ENCODE data around the gene PSMC5. TPM values are rescaled to one million over a fixed set of nuclear protein-coding genes. Genes with fewer than 3 reads are reported as not detected.

PSMC5 gene
- total RNA-seq, 1 experiment from 2014 or later = 183 TPM

DNA sequence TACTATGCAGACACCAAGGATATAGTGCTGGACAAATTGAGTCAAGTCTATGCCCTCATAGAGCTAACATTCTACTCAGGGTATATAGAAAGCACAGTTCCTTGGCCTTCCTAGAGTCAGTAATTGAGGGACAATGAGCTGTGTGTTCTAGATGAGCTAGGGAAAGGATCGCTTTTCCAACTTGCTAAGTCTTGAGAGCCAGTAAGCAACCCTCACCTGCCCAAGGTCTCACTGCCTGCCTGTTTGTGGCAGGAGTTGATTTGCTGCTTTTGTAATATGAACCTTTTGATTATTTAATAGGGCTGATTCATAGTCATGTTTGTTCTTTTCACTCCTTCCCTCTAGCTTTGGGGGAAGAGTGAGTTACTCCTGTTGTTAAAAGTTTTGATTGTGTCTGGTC is 46.7 kb upstream of the PSMC5 start:
- Mint-ChIP-seq H3K27ac (0 out of 7 replicates have a peak overlapping the region, but pooled peaks of 1 of the 3 experiments have one; percentile 8), H3K4me1 (peaks cover 9 to 12% of the 10 kb centered on the region in 2 experiments), H3K36me3 (ENCODE audit: insufficient read depth in 1 of 3, low read depth in 3 of 3) (peaks cover 19 to 53% (median 52%) of the 10 kb centered on the region in 3 experiments; a peak in 6 of 7 replicates), H3K4me3 (no peak overlapping the region), H3K9me3 (no peaks in the 10 kb centered on the region), H3K27me3 (ENCODE audit: low read depth) (no peaks in the 10 kb centered on the region)
- no peak overlapping the region for H3K4me2 ChIP-seq (ENCODE audit: insufficient read depth, insufficient read length, low read length)
- no peak for DNase-seq
- H3K56ac ChIP-seq (ENCODE audit: insufficient read length, low read depth, low read length) = no peak overlapping the region
- no CpG with 5 or more reads among the region's 1 CpG for WGBS (ENCODE audit: extremely low coverage, insufficient read length, low lambda C conversion rate)
- H3K9me3 ChIP-seq (ENCODE audit: control insufficient read depth, low read depth, low read length) = no peaks in the 10 kb centered on the region
- peaks cover 68% of the 10 kb centered on the region for H3K79me2 ChIP-seq (ENCODE audit: insufficient read depth, low read length)
- H3T11ph ChIP-seq (ENCODE audit: low read length) = no peak overlapping the region
- no peak overlapping the region for H4K8ac ChIP-seq (replicated peaks; ENCODE audit: insufficient read length, low read depth, low read length)
- H2BK15ac ChIP-seq (ENCODE audit: low read depth, low read length) = no peak overlapping the region
- no peak overlapping the region for H3K23ac ChIP-seq (ENCODE audit: insufficient read length, low read depth, low read length)
- H2AK5ac ChIP-seq (ENCODE audit: insufficient read length, low read length) = no peak overlapping the region
- no peak overlapping the region for H2BK12ac ChIP-seq (ENCODE audit: insufficient read length, low read depth, low read length)
- H2AFZ ChIP-seq (ENCODE audit: low read length) = no peak overlapping the region
- H3K27ac ChIP-seq (ENCODE audit: insufficient read length, low read depth, low read length) = no peak overlapping the region
- no peak overlapping the region for H4K91ac ChIP-seq (ENCODE audit: insufficient read length, low read depth, low read length)
- H3K4ac ChIP-seq (ENCODE audit: low read depth, low read length) = no peak overlapping the region
- H4K5ac ChIP-seq (ENCODE audit: insufficient read length, low read depth, low read length) = no peak overlapping the region
- no peak overlapping the region for H3K14ac ChIP-seq (ENCODE audit: insufficient read depth, low read length)
- H3K18ac ChIP-seq (ENCODE audit: insufficient read length, low read depth, low read length) = no peak overlapping the region
- H3K9ac ChIP-seq (ENCODE audit: extremely low read depth, insufficient read length, low read length) = no peak overlapping the region
- H2BK5ac ChIP-seq (ENCODE audit: insufficient read length, low read length) = no peak overlapping the region
- peaks cover 2% of the 10 kb centered on the region for H4K20me1 ChIP-seq (ENCODE audit: control insufficient read depth, insufficient read depth, insufficient read length)
- peaks cover under 1% of the 10 kb centered on the region for H3K23me2 ChIP-seq (ENCODE audit: insufficient read length, low read depth, low read length, poor library complexity, severe bottlenecking)
- no peak for TF ChIP-seq CTCF (conservative IDR thresholded peaks at IDR 0.05)
- no peak overlapping the region for H2BK20ac ChIP-seq (ENCODE audit: low read depth, low read length, poor library complexity, severe bottlenecking)
- no peaks in the 10 kb centered on the region for H3K79me1 ChIP-seq (ENCODE audit: insufficient read depth, low read depth, low read length, poor library complexity, severe bottlenecking)
- H2BK120ac ChIP-seq (ENCODE audit: low read depth, low read length, poor library complexity, severe bottlenecking) = no peak overlapping the region
- no peaks in the 10 kb centered on the region; the same call in 1 of the 2 replicates for H3K4me1 ChIP-seq (ENCODE audit: insufficient read depth, low read length)
- H3K27me3 ChIP-seq (ENCODE audit: insufficient read depth, low read length) = no peaks in the 10 kb centered on the region

Measured in H9 (cell line).